HepG2 (cell line): ENCODE results near the gene SNX11. TPM values are rescaled to one million over a fixed set of nuclear protein-coding genes. Genes with fewer than 3 reads are reported as not detected.

Experiments
- DNMT3B ChIP-seq: conservative IDR thresholded peaks from 2 replicates; pipeline ENCODE4 v1.6.1; 2016; ENCODE audit warnings: missing biosample characterization, control low read depth
- JDP2 ChIP-seq: sonication (generic); formaldehyde crosslinking; IDR thresholded peaks from 2 replicates; pipeline ENCODE4 v1.8.1; 2022; ENCODE audit warnings: missing genetic modification reagents, borderline replicate concordance
- KMT2B ChIP-seq: IDR thresholded peaks from 2 replicates; pipeline ENCODE4 v1.6.1; 2016; ENCODE audit warnings: missing genetic modification reagents, missing compliant biosample characterization
- MAFK ChIP-seq, 2 experiments: IDR thresholded peaks in 1 of 2; conservative IDR thresholded peaks in 1 of 2; 2 replicates each; pipeline ENCODE4 v1.6.1; 2011; ENCODE audit warnings: improper control_type of control experiment in 2 of 2, low read length in 2 of 2
- NFYB ChIP-seq: sonication (generic); formaldehyde crosslinking; IDR thresholded peaks from 2 replicates; pipeline ENCODE4 v1.4.0; 2020; ENCODE audit warnings: missing genetic modification reagents
- NFYC ChIP-seq: IDR thresholded peaks from 2 replicates; pipeline ENCODE4 v1.6.1; 2016; ENCODE audit warnings: missing genetic modification reagents, missing compliant biosample characterization
- PBX2 ChIP-seq: IDR thresholded peaks from 2 replicates; pipeline ENCODE4 v1.6.1; 2016; ENCODE audit warnings: control low read depth
- REPIN1 ChIP-seq: sonication (generic); formaldehyde crosslinking; IDR thresholded peaks from 2 replicates; pipeline ENCODE4 v1.8.0; 2022; ENCODE audit warnings: missing genetic modification reagents, low read depth, mild to moderate bottlenecking, borderline replicate concordance
- SP140L ChIP-seq: sonication (generic); formaldehyde crosslinking; IDR thresholded peaks from 2 replicates; pipeline ENCODE4 v1.4.0; 2020; ENCODE audit warnings: missing genetic modification reagents, borderline replicate concordance
- ZBTB37 ChIP-seq: sonication (generic); formaldehyde crosslinking; IDR thresholded peaks from 2 replicates; pipeline ENCODE4 v1.4.0; 2020; ENCODE audit warnings: mild to moderate bottlenecking, missing genetic modification reagents
- ZMYM3 ChIP-seq: sonication (generic); formaldehyde crosslinking; IDR thresholded peaks from 2 replicates; pipeline ENCODE4 v1.5.1; 2020; ENCODE audit warnings: mild to moderate bottlenecking, missing genetic modification reagents
- ZNF329 ChIP-seq: sonication (generic); formaldehyde crosslinking; IDR thresholded peaks from 2 replicates; pipeline ENCODE4 v1.9.0; 2021; ENCODE audit warnings: low read depth, mild to moderate bottlenecking, missing genetic modification reagents
- ZNF343 ChIP-seq: sonication (generic); formaldehyde crosslinking; IDR thresholded peaks from 2 replicates; pipeline ENCODE4 v1.4.0; 2020; ENCODE audit warnings: mild to moderate bottlenecking, missing genetic modification reagents
- ZNF577 ChIP-seq: sonication (generic); formaldehyde crosslinking; IDR thresholded peaks from 2 replicates; pipeline ENCODE4 v1.4.0; 2020; ENCODE audit warnings: mild to moderate bottlenecking, low read depth, missing genetic modification reagents, borderline replicate concordance
- ZNF589 ChIP-seq: sonication (generic); formaldehyde crosslinking; conservative IDR thresholded peaks from 2 replicates; pipeline ENCODE4 v1.8.0; 2022; ENCODE audit warnings: mild to moderate bottlenecking, moderate library complexity, missing genetic modification reagents
- ZNF609 ChIP-seq: sonication (generic); formaldehyde crosslinking; IDR thresholded peaks from 2 replicates; pipeline ENCODE4 v1.4.0; 2020; ENCODE audit warnings: mild to moderate bottlenecking, missing genetic modification reagents, borderline replicate concordance
- ZNF614 ChIP-seq: IDR thresholded peaks from 2 replicates; pipeline ENCODE4 v1.6.1; 2018; ENCODE audit warnings: missing biosample characterization, missing genetic modification reagents, inconsistent platforms, borderline replicate concordance
- polyA plus RNA-seq, 8 experiments: library from polyadenylated mRNA; depleted of rRNA in 3 of 8; stranded (reverse) in 7 of 8; unstranded in 1 of 8; fragments of >200 nt; fragmentation: Illumina TruSeq in 4 of 8; extraction: Trizol in 4 of 8; gene quantifications; 2 replicates each; pipeline versions ENCODE4 v1.2.1 to v1.2.3, GENCODE V29; 2011 to 2016; ENCODE audit warnings: low read depth in 4 of 8, missing spikeins in 1 of 8, mixed read lengths in 1 of 8; ENCODE audit not compliant: insufficient read depth in 1 of 8
- total RNA-seq, 5 experiments: library from RNA; depleted of rRNA; stranded (reverse); fragments of >200 nt; fragmentation: Illumina TruSeq; extraction: Trizol; gene quantifications; 2 replicates each; pipeline ENCODE4 v1.2.3, GENCODE V29; 2016; ENCODE audit warnings: low read depth in 1 of 5

The SNX11 gene
- total and polyA plus RNA-seq, 2 of the 13 experiments (the other 11 are each of a cell fraction or from before 2014, with no cell fraction given) = 12.9 to 14.0 TPM

GRCh38 chr17:48102798-48103715, 4.5 kb upstream of the SNX11 start (continued):
- TF ChIP-seq REPIN1 = no peak
- no peak for TF ChIP-seq ZNF329 (CRISPR knock-in tag)
- TF ChIP-seq KMT2B = no peak
- no peak for TF ChIP-seq ZNF614 (CRISPR knock-in tag)
- no peak for TF ChIP-seq ZNF577 (CRISPR knock-in tag)
- no peak for TF ChIP-seq DNMT3B (CRISPR knock-in tag)
- no peak for TF ChIP-seq PBX2
- TF ChIP-seq ZNF609 = no peak
- peak; percentile 49 to 64; a peak in 3 of 4 replicates for TF ChIP-seq MAFK (conservative IDR thresholded peaks at IDR 0.05 in 1 of 2, IDR thresholded peaks at IDR 0.05 in 1 of 2; ENCODE audit: low read length in 2 of 2)
- no peak for TF ChIP-seq JDP2
- no peak for TF ChIP-seq ZMYM3
- TF ChIP-seq ZNF343 (CRISPR knock-in tag) = no peak
- peak; percentile 77 for TF ChIP-seq NFYC (CRISPR knock-in tag)
- no peak for TF ChIP-seq SP140L (CRISPR knock-in tag)
- peak; percentile 65 for TF ChIP-seq NFYB (CRISPR knock-in tag)
- TF ChIP-seq ZBTB37 = no peak
- TF ChIP-seq ZNF589 (CRISPR knock-in tag) = no peak
